ENCODE results near the gene SYS1. TPM values are rescaled to one million over a fixed set of nuclear protein-coding genes. Genes with fewer than 3 reads are reported as not detected.

Gene SYS1
- polyA plus RNA-seq, 1 donor from 2014 or later = 16.1 TPM

DNA sequence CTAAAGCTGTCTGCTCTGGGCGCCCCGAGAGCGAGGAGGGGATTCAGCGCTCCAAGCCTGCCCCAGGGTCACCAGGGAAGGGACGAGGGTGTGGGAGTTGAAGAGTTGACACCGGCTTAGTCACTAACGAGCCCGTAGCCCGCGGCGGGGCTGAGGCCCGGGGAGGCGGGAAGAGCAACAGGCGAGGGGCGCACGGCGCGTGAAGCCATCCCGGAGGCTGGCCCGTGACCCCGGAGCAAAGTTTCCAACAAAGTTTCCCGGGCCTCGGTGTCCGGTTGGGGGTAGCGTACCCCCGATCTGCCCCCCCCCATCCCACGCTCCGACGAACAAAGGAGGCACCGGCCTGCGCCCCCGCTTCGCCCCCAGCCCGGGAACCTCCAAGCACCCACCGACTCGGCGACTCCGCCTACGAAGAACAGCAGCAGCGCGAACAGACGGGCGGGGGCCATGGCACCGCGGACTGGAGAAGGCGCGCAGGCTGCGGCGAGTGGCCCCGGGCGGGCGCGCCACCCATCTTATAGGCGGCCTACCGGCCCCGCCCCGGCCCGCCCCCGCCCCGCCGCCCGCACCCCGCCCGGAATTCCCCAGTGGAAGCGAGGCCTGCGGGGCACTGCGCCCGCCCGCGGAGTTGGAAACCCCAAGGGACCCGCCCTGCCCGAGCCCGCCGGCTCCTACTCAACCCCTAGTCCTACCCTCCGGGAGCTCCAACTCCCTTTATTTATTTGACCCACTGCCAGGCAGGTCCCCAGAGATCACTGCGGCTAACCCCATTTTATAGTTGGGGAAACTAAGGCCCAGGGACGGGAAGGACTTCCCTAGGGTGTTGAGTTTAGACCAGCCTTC, 14.8 kb upstream of the SYS1 start, which contains the start of gene SDC4:
Gene SDC4 (minus strand): TSS at position 489 of the 843 bp plus-strand sequence. CDS start 40 bp downstream, at position 449.
- no peak within 1 kb of the TSS for H3K4me2 ChIP-seq (ENCODE audit: low read length)
- peak within 1 kb of the TSS; percentile 55 for H3K4me3 ChIP-seq (ENCODE audit: low read length)
- H3K9me3 ChIP-seq (ENCODE audit: low read length) = no peaks in the 10 kb centered on the region
- no peak within 1 kb of the TSS for H3K9ac ChIP-seq (ENCODE audit: low read length)
- H2AFZ ChIP-seq (ENCODE audit: low read depth, low read length) = no peak within 1 kb of the TSS
- H3K79me2 ChIP-seq (replicated peaks; ENCODE audit: insufficient read depth, low read length) = no peaks in the 10 kb centered on the region
- H3F3A ChIP-seq (ENCODE audit: insufficient read depth, low read length, poor library complexity, severe bottlenecking) = no peaks in the 10 kb centered on the region
- H3K27me3 ChIP-seq (ENCODE audit: insufficient read depth, low read depth, low read length) = peaks cover 15% of the 10 kb centered on the region
- H3K9me2 ChIP-seq (ENCODE audit: insufficient read depth, low read length) = no peaks in the 10 kb centered on the region
- no peaks in the 10 kb centered on the region for H3K36me3 ChIP-seq (ENCODE audit: insufficient read depth, low read length)
- TF ChIP-seq, protein P1, sequence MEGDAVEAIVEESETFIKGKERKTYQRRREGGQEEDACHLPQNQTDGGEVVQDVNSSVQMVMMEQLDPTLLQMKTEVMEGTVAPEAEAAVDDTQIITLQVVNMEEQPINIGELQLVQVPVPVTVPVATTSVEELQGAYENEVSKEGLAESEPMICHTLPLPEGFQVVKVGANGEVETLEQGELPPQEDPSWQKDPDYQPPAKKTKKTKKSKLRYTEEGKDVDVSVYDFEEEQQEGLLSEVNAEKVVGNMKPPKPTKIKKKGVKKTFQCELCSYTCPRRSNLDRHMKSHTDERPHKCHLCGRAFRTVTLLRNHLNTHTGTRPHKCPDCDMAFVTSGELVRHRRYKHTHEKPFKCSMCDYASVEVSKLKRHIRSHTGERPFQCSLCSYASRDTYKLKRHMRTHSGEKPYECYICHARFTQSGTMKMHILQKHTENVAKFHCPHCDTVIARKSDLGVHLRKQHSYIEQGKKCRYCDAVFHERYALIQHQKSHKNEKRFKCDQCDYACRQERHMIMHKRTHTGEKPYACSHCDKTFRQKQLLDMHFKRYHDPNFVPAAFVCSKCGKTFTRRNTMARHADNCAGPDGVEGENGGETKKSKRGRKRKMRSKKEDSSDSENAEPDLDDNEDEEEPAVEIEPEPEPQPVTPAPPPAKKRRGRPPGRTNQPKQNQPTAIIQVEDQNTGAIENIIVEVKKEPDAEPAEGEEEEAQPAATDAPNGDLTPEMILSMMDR (IDR thresholded peaks at IDR 0.05; ENCODE audit: poor library complexity, severe bottlenecking) = no peak
- no peak for TF ChIP-seq POLR2AphosphoS5 (IDR thresholded peaks at IDR 0.05)
- no peak for TF ChIP-seq RAD21 (conservative IDR thresholded peaks at IDR 0.05)
- no peak for TF ChIP-seq EZH2 (IDR thresholded peaks at IDR 0.05; ENCODE audit: borderline replicate concordance, insufficient read depth, low read length, poor library complexity, severe bottlenecking)
- TF ChIP-seq TAF1 (IDR thresholded peaks at IDR 0.05; ENCODE audit: low read depth) = no peak
- no peak for TF ChIP-seq SMC3 (conservative IDR thresholded peaks at IDR 0.05; ENCODE audit: poor library complexity)
- TF ChIP-seq EP300 (conservative IDR thresholded peaks at IDR 0.05; ENCODE audit: poor library complexity, severe bottlenecking) = no peak
- TF ChIP-seq, protein P2, sequence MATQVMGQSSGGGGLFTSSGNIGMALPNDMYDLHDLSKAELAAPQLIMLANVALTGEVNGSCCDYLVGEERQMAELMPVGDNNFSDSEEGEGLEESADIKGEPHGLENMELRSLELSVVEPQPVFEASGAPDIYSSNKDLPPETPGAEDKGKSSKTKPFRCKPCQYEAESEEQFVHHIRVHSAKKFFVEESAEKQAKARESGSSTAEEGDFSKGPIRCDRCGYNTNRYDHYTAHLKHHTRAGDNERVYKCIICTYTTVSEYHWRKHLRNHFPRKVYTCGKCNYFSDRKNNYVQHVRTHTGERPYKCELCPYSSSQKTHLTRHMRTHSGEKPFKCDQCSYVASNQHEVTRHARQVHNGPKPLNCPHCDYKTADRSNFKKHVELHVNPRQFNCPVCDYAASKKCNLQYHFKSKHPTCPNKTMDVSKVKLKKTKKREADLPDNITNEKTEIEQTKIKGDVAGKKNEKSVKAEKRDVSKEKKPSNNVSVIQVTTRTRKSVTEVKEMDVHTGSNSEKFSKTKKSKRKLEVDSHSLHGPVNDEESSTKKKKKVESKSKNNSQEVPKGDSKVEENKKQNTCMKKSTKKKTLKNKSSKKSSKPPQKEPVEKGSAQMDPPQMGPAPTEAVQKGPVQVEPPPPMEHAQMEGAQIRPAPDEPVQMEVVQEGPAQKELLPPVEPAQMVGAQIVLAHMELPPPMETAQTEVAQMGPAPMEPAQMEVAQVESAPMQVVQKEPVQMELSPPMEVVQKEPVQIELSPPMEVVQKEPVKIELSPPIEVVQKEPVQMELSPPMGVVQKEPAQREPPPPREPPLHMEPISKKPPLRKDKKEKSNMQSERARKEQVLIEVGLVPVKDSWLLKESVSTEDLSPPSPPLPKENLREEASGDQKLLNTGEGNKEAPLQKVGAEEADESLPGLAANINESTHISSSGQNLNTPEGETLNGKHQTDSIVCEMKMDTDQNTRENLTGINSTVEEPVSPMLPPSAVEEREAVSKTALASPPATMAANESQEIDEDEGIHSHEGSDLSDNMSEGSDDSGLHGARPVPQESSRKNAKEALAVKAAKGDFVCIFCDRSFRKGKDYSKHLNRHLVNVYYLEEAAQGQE (IDR thresholded peaks at IDR 0.05; ENCODE audit: borderline replicate concordance) = no peak
- TF ChIP-seq MXI1 (conservative IDR thresholded peaks at IDR 0.05; ENCODE audit: poor library complexity, severe bottlenecking) = no peak
- no peak within 1 kb of the TSS for H3K27ac ChIP-seq (ENCODE audit: low read length)
- no peaks in the 10 kb centered on the region for H4K20me1 ChIP-seq (ENCODE audit: insufficient read depth)

DNA sequence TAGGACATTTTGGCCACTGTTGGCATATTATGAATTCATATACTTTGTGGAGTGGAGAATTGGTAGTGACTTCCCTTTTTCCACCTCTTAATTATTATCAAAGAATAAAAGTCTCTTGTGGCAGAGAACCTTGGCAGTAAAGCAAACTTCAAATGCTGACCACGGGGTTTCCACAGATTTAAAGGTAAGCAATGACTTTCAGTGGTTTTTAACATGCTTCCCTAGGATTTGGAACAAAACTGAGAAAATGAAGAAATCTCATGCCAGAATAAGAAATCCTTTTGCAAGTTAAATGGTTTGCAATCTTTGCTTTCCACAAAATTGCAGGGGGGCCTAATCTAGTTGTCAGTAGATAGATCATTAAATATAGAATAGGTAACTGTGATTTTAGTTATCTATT, 12.7 kb upstream of the SYS1 start:
- Histone ChIP-seq H4K20me1 (ENCODE audit: insufficient read depth) (no peaks in the 10 kb centered on the region), H3K4me3 (ENCODE audit: low read length) (no peak overlapping the region), H3K36me3 (ENCODE audit: insufficient read depth, low read length) (no peaks in the 10 kb centered on the region), H3K79me2 (replicated peaks; ENCODE audit: insufficient read depth, low read length) (no peaks in the 10 kb centered on the region), H3K9me2 (ENCODE audit: insufficient read depth, low read length) (no peaks in the 10 kb centered on the region), H2AFZ (ENCODE audit: low read depth, low read length) (no peak overlapping the region), H3K9ac (ENCODE audit: low read length) (no peak overlapping the region), H3K9me3 (ENCODE audit: low read length) (no peaks in the 10 kb centered on the region), H3F3A (ENCODE audit: insufficient read depth, low read length, poor library complexity, severe bottlenecking) (no peaks in the 10 kb centered on the region), H3K27ac (ENCODE audit: low read length) (no peak overlapping the region), H3K4me2 (ENCODE audit: low read length) (no peak overlapping the region), H3K27me3 (ENCODE audit: insufficient read depth, low read depth, low read length) (peaks cover 15% of the 10 kb centered on the region)
- no peak for TF ChIP-seq TAF1 (IDR thresholded peaks at IDR 0.05; ENCODE audit: low read depth)
- TF ChIP-seq, protein P1 (IDR thresholded peaks at IDR 0.05; ENCODE audit: poor library complexity, severe bottlenecking) = no peak
- no peak for TF ChIP-seq SMC3 (conservative IDR thresholded peaks at IDR 0.05; ENCODE audit: poor library complexity)
- TF ChIP-seq EZH2 (IDR thresholded peaks at IDR 0.05; ENCODE audit: borderline replicate concordance, insufficient read depth, low read length, poor library complexity, severe bottlenecking) = no peak
- TF ChIP-seq POLR2AphosphoS5 (IDR thresholded peaks at IDR 0.05) = no peak
- no peak for TF ChIP-seq EP300 (conservative IDR thresholded peaks at IDR 0.05; ENCODE audit: poor library complexity, severe bottlenecking)
- TF ChIP-seq, protein P2 (IDR thresholded peaks at IDR 0.05; ENCODE audit: borderline replicate concordance) = no peak
- no peak for TF ChIP-seq MXI1 (conservative IDR thresholded peaks at IDR 0.05; ENCODE audit: poor library complexity, severe bottlenecking)
- no peak for TF ChIP-seq RAD21 (conservative IDR thresholded peaks at IDR 0.05)

Measured in neural cell (in vitro differentiated cells).